GM19372 (cell line): Measurements from ENCODE around the gene SMIM5.

ENCODE experiments used
- ATAC-seq: cut with Tn5 transposase; IDR thresholded peaks from one replicate; pipeline ENCODE4 v1.9.1; 2021; ENCODE audit warnings: mild to moderate bottlenecking, low read depth, moderate library complexity; ENCODE audit not compliant: unreplicated experiment

Gene SMIM5

GRCh38 chr17:75662511-75662910, 29.3 kb downstream of the SMIM5 start:
- ATAC-seq, result no peak

- ATAC-seq, result peak; percentile 49
Observed at GRCh38 chr17:75664099-75664549, 30.9 kb downstream of the SMIM5 start.

- ATAC-seq, result no peak
Observed at GRCh38 chr17:75665981-75666380, 32.7 kb downstream of the SMIM5 start.

- peak; percentile 91 for ATAC-seq
Observed at GRCh38 chr17:75666959-75667790, 33.9 kb downstream of the SMIM5 start, which contains the start of the genes RECQL5 and SAP30BP. Gene RECQL5, minus strand, starts transcription at chr17:75667154. Its CDS starts 597 bp downstream, at chr17:75666557. Gene SAP30BP, plus strand, starts transcription at chr17:75667338. Its CDS starts 35 bp downstream, at chr17:75667373.

GRCh38 chr17:75667825-75668224, 34.6 kb downstream of the SMIM5 start:
- ATAC-seq, result no peak

GRCh38 chr17:75668489-75668888, 35.3 kb downstream of the SMIM5 start:
- ATAC-seq, result no peak

DNA sequence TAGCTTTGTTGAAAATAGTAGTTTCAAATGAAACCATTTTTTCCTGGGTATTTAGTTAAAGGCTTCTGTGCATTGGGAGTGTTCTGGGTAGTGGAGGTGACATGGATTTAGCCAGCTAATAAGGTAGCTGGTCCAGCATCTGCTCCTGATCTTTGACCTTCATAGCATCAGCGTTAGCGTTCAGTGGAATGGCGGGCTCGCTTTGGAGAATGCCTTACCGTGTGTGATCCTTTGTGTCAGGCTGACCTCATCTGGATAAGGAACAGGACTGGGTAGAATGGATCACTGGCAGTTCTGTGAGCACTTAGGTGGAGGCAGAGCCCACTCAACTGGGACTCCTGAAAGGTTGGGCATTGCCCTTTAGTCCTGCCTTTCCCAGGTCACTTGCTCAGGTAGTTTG, 37.6 kb downstream of the SMIM5 start:
- no peak for ATAC-seq

- ATAC-seq, result no peak
Observed at GRCh38 chr17:75672011-75672410, 38.8 kb downstream of the SMIM5 start.

GRCh38 chr17:75673487-75673886, 40.3 kb downstream of the SMIM5 start:
- ATAC-seq, result no peak

DNA sequence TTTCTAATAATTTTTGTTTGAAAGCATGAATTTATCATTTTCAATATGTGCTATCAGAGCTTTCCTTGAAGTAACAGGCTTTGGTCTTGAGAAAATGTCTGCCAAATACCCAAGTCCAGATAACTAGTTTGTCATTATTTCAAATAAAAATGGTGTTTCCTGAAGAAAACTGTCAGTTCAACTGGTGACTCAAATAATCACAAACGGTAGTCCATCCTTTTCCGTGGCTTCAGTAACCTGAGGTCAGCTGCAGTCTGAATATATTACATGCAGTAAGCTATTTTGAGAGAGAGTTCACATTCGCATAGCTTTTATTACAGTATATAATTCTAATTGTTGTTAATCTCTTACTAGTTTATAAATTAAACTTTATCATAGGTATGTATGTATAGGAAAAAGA, 43.2 kb downstream of the SMIM5 start:
- no peak for ATAC-seq

DNA sequence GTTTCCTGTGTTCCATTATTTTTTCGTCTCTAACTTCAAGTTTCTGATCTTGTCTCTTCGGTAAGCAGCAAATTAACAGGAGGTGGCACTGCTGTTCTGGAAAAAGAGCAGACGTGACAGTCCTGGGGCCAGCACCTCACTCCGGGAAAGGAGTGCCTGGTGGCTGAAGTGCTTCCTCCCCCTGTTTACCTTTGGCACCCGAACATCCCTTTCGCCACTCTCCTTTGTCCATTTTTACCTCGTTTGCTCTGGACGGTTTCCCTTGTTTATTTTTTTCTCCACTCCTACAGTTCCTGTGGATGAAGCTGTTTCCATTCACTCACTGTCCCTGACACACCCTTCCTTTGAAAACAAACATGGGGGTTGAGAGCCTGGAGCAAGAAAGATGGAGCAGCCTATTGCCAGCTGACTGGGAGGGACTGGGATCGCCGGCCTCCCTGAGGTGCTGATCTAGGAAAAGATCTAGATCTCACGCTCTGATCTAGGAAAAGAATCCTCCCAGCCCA, 46.5 kb downstream of the SMIM5 start:
- ATAC-seq, result no peak

DNA sequence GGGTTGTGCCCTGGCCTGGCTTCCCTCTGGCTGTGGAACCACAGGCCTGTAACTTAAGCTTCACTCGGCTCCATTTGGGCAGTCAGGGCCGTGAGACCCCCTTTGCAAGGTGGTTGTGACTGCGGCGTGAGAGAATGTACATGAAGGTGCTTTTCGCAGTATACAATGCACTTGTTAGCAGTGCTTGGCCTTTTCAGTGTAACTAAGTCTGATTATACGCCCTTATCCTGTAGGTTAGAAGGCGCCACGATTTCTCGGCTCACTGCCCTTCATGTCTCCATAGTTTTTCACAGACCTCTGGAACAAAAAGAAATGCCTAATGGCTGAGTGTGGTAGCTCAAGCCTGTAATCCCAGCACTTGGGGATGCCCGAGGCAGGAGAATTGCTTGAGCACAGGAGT, 47.2 kb downstream of the SMIM5 start:
- ATAC-seq, result no peak

DNA sequence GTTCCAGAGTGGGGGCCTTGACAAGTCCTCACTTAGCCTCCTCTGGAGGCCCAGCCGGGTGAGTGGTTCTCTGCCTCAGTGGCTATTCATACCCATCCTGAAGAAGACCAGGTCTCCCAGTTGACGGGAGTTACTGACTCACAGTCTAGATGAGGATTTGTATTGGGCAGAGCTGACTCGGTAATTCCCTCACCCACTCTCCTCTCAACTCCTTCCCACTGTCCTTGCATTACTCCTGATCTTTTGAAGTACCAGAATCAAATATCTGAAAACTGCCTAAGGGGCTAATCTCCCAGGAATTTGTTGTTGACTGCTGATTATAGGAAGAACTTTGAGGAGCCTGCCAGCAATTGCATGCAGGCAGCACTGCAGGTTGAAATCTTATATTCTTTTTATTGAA, 48.1 kb downstream of the SMIM5 start:
- no peak for ATAC-seq

DNA sequence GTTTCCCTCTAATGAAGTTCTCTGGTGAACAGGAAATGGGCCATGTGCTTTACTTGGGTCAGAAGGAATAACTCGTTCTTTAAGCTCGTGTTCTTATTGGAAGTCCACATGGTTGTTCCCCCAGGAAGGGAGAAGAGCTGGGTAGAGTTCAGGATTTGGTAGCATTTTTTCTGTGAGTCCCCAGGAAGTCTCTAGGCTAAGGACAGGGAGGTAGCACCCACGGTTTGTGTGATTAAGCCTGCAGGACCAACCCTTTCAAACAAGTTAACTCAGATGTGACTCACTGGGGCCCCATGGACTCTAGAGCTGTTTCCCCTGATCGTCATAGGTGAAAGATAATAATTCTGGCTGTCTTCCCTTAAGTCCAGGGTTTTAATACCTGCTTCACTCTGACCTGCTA, 50.3 kb downstream of the SMIM5 start:
- ATAC-seq, result no peak

- ATAC-seq, result no peak
Observed at GRCh38 chr17:75684249-75684648, 51.0 kb downstream of the SMIM5 start.

GRCh38 chr17:75684924-75685323, 51.7 kb downstream of the SMIM5 start:
- no peak for ATAC-seq

- no peak for ATAC-seq
Observed at GRCh38 chr17:75685499-75685898, 52.3 kb downstream of the SMIM5 start.

- no peak for ATAC-seq
Observed at GRCh38 chr17:75688209-75688825, 55.1 kb downstream of the SMIM5 start.

DNA sequence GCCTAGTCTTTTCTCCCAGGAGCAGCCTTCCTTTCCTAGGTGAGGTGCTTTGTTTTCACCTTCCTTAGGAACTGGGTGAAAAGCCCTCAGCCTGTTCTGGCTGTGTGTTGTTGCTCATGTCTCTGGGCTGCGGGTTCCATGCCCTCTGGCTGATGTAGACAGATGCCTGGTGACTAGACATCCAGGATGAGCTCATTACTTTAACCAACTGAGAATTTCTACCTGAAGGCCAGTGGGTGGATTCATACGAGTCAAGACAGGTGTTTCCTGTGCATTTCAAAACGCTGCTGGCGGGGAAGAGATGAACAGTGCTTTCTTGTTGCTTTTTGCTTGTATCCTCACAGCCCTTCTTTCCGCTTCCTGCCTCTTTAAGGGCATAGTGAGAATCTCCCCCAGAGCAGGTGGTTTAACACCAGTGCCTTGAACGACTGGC, 56.2 kb downstream of the SMIM5 start:
- ATAC-seq, result no peak
